ENCODE results near the gene LPAR6.

LPAR6 gene

GRCh38 chr13:48370815-48371214 lies 42.1 kb downstream of the LPAR6 start:
- no peak for DNase-seq (ENCODE audit: low spot score)

GRCh38 chr13:48369988-48370387 lies 42.9 kb downstream of the LPAR6 start:
- DNase-seq (ENCODE audit: low spot score): no peak
